Activated CD4-positive, alpha-beta T cell treated with anti-CD3 and anti-CD28 coated beads for 4 hours (primary cell): Measurements from ENCODE around the gene POU2F2.

Experiments used
- DNase-seq, 2 donors: peaks; one replicate each; pipeline ENCODE4 v3.0.0-alpha.2; 2020

Gene POU2F2

DNA sequence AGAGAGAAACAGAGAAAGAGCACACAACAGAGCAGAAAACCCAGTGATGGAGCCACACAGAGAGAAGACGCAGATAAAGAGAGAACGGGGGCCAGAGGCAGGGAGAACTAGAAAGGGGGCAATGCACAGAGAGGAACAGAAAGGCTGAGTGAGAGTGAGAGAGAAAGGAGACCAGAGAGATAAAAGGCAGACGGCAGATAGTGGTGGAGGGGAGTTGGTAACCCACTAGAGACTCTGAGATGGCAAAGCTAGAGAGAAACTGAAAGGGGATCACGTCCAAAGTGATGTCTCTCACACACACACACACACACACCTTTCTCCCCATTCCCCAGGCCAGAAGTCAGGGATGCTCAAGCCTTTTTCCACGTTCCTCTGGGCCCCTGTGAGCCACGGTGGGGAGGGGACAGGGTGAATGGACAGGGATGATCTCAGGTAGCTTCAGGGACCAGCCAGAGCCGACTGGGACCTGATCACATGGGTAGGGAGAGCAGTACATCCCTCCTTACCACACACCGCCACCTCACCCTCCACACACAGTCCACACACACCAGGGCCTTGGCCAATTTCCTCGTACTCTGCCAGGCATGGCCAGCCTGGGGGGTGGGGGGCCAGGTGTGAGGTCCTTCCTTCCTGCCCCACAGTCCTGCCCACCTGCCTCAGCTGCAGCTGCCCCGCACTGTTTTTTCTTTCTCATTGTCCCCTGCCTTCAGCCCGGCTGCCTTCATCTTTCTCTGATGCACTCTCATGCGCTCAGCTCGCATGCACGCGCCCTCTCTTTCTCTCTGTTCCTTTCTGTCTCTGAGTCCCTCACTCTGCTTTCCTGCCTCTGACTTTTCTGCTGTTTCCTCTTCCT lies 22.5 kb upstream of the POU2F2 start:
- no peak for DNase-seq

- no peak for DNase-seq
These were observed 21.6 kb upstream of the POU2F2 start for GRCh38 chr19:42153672-42154433.

DNA sequence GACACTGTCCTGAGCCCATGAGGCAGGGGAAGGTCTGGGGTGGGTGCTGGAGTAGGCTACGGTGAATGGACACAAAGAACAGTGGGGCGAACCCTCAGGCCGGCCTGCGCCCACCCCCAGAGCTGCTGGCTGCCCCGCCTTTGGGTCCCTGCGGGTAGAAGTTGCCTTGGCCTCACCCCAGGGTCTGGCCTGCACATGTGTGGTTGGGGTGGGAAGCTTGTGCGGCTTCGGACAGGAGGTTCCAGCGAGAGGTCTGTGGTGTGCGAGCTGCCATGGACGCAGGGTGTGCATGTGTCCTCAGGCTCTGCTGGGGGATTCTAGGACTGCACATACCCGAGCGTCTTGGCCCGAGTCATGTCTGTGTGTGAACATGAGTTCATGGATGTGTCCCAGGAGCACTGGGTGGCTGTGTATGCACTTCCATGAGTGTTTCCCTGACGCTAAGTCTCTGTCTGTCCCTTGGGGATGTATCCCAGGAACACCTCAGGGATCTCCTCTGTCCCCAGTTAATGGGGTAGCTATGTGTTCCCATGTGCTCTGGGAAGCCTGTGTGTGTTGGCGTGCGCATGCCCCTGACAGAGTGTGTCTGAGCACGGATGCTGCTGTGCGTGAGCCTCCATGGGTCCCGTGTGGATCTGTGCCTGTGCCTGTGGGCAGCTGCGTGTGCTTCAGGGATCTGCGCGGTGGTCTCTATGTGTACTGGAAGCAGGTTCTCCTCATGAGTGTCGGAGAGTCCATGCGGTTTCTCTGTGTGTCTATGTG lies 20.8 kb upstream of the POU2F2 start:
- DNase-seq, result no peak

GRCh38 chr19:42151782-42152684 lies 19.8 kb upstream of the POU2F2 start:
- no peak for DNase-seq

DNA sequence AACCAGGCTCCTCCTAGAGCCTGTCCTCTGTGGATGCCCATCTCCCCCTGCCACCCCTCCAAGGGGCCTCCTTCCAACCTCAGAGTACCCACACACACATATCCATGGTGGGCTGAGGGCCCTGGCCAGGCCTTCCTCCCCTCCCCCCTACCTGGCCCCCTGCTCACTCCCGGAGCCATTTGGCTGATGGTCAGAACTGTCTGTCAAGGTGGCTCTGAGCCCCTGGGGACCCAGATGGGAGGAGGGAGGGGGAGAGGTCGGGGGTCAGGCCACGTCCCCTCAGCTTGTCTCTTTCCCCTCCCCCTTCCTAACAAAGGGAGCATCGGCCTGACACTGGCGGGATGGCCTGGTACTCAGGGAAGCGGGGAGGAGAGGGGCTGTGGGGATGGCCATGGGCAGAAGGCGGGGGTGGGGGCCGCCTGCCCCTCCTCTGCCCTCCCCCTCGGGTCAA lies 18.7 kb upstream of the POU2F2 start:
- DNase-seq, result no peak

GRCh38 chr19:42150364-42150763 lies 18.1 kb upstream of the POU2F2 start:
- no peak for DNase-seq

DNA sequence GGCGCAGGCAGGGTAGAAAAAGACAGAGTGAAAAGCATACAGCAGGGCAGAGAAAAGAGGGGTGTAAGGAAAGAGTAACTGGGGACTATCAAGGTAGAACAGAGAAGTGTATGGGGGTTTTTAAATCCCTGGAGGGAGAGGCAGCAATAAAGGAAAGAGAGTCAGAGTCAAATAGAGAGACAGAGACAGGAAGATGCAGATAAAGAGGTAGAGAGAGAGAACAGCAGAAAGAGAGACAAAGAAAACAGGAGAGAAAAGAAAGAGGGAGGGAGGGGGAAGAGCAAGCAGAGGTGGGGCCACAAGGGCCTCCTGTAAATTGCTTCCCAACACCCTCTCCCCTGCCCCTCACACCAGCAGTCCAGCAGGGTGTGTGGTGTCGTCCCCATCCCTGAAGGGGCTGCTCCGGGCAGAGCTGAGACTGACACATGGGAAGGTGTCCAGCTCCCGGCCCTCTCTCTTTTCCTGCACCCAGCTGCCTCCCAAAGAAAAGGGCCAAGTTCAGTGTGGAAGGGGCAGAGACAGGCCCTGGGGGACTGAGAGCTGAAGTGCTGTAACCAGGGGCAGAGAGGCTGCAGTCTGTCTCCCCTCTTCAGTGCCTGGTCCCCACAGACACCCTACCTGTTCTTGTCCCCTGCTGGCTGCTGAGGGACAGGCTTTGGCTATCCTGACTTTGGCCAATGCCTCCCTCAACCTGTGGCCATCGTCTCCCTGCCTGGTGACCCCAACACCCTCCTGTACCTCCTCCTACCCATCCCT lies 17.4 kb upstream of the POU2F2 start:
- DNase-seq, result no peak

DNA sequence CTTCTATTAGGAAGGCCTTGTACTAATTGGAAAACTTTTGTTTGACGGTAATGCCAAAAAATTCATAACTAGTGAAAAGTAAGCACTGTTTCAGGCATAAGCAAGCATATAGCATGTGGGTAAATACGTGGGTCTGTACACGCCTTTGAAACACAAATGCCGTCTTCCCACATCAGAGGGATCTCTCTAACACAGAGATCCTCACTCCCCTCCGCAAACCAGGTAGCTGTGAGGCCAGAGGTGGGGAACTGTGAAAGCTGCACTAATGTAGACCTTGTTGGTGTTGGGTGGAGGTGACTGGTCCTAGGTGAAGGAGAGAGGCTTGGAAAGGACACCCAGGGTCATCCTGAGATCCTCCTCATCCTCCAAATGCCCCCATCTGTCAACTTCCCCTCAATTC lies 16.0 kb upstream of the POU2F2 start:
- DNase-seq, result no peak

DNA sequence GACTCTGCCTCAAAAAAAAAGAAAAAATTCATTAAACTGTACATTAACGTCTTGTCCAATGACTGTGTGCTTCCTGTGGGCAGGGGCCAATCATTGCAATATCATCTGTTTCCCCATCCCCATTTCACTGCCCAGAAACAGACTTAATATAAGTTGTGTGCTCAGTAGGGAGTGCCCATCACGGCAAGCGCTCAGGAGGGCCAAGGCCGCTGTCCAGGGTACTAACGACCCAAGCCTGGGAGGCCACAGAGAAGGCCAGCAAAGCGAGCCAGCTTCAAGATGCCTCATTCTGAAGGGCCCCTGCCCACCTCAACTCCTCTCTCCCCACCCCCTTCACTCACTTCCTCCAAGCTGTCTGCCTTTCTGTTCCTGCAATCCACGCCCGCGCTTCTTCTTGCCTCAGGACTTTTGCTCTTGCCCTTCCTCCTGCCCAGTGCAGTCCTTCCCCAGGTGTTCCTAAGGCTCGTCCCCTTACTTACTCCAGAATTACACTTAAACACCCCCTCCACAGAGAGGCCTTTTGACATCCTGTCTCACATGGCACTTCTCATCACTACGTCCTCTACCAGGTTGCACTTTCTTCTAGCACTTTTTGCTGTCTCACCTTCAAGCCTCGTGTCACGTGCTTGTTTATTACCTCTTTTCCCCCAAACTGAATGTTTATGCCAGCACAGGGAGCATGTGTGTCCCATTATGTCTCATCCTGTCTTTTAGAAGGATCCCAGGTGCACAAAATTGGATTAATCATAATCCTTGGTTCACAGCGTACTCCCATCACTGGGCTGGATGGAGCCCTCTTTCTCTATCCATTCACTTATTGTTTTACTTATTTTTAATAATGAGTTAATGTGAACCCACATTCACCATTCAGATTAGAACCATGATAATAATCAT lies 11.3 kb upstream of the POU2F2 start:
- no peak for DNase-seq

GRCh38 chr19:42140125-42140754 lies 8.0 kb upstream of the POU2F2 start:
- DNase-seq, result no peak

DNA sequence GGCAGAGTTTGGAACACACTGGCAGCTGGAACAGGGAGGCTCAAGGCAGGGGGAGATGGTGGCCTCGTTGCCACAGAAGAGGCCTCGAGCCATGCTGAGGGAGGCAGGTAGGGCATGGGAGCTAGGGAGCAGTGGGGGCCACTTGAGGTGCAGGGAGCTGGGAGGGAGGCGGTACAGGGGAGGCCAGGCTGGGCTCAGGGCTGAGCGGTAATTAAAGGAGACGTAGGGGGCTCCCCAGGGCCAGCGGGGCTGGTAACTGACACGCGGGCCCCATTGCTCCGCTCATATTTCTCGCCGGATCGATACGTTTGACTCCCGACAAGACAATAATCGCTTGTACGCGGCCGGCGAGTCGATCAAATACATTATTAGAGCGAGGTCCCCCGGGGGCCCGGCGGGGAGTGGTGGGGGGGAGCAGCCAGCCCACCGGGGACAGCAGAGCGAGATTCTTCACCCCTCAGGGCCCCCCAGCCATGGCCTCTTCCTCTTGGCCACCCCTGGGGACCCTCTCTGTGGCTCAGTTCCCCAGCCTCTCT lies 2.4 kb upstream of the POU2F2 start:
- no peak for DNase-seq

- peak; percentile 84 to 87 for DNase-seq
These were observed 744 bp upstream of the POU2F2 start for GRCh38 chr19:42132851-42133528.

GRCh38 chr19:42131149-42132029 lies 857 bp downstream of the POU2F2 start:
- no peak for DNase-seq

GRCh38 chr19:42130254-42130573 lies 2.0 kb downstream of the POU2F2 start:
- no peak for DNase-seq

GRCh38 chr19:42129399-42130253 lies 2.6 kb downstream of the POU2F2 start:
- DNase-seq, result no peak

DNA sequence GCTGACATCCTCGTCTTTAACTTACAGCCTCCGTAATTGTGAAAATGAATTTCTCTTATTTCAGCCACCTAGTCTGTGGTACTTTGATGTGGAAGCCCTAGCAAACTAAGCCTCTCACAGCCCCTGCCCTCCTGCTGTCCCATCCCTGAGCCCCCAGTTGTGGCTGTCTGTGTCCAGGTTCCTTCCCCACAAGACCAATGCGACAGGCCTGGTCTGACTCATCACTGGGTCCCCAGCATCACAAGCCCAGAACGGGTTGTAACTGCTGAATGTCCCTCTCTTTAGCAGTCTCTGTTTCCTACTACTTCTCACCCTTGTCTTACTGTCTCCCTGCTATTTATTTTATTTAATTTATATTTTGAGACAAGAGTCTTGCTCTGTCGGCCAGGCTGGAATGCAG lies 5.7 kb downstream of the POU2F2 start:
- no peak for DNase-seq

DNA sequence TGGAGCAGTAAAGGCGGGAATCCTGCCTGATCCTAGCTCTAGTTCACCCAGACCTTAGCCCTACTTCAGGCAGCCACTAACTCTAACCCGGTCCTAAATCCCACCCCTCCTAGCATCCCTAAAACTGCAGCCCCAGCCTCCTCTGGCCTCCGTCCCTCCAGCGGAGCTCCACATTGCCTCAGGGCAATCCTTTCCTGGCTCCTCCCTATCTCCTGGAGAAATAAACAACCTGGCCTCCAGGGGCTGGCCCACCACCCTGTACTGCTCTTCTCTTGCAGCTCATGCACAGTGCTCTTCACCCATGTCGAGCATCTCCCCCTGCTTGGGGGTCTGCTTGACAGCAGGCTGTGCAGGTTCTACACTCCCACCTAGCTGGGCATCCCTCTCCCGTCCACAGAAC lies 6.7 kb downstream of the POU2F2 start:
- no peak for DNase-seq
